Central memory CD8-positive, alpha-beta T cell (primary cell): ENCODE results near the gene IMPG1.
"Not testable (repeated sequence)": the region's sequence is repeated elsewhere in the genome, so short reads cannot be mapped to it uniquely, and the experiment has no call there.

Experiments
- ATAC-seq: fragments of 150-1000 bp; cut with Tn5 transposase; replicated peaks from 2 replicates; pipeline ENCODE4 v1.10.0; 2022; ENCODE audit warnings: mild to moderate bottlenecking, moderate FRiP score, moderate number of reproducible peaks; ENCODE audit not compliant: poor library complexity, severe bottlenecking; ENCODE audit errors: extremely low read depth
- DNase-seq, 2 donors: peaks; one replicate each; pipeline ENCODE4 v3.0.0; 2021; ENCODE audit warnings: low spot score in 2 of 2
- H3K27ac Mint-ChIP-seq: one replicate; pipeline ENCODE4 v1.8.0; 2022; ENCODE audit warnings: low read depth, mild to moderate bottlenecking, moderate library complexity, mixed read lengths
- H3K27me3 Mint-ChIP-seq: one replicate; pipeline ENCODE4 v1.8.0; 2022; ENCODE audit warnings: mixed read lengths
- H3K36me3 Mint-ChIP-seq: one replicate; pipeline ENCODE4 v1.8.0; 2022; ENCODE audit warnings: mild to moderate bottlenecking, moderate library complexity, mixed read lengths; ENCODE audit not compliant: insufficient read depth
- H3K4me1 Mint-ChIP-seq: one replicate; pipeline ENCODE4 v1.8.0; 2022; ENCODE audit warnings: mixed read lengths
- H3K4me3 Mint-ChIP-seq: one replicate; pipeline ENCODE4 v1.8.0; 2022; ENCODE audit warnings: mild to moderate bottlenecking, moderate library complexity, mixed read lengths
- H3K9me3 Mint-ChIP-seq: one replicate; pipeline ENCODE4 v1.8.0; 2022; ENCODE audit warnings: mixed read lengths

IMPG1 gene

DNA sequence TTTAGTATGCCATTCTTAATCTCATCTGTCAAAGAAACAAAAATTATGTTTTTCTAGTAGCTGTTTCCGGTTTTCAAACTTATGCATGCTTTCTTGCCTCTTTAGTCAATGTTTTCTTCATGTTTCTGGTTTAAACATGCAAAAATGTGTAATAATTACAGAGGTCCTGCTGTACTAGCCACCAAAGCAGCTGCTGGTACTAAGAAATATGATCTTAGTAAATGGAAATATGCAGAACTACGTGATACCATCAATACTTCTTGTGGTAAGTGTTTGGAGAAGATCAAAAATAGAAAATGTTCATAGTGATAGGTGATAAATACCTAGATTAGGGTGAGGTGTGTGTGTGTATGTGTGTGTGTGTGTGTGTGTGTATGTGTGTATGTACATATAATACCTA is 165.0 kb downstream of the IMPG1 start:
- ATAC-seq (no peak), DNase-seq (no peak)
- H3K27me3 Mint-ChIP-seq: no peaks in the 10 kb centered on the region
- no peak overlapping the region for H3K27ac Mint-ChIP-seq
- no peaks in the 10 kb centered on the region for H3K4me1 Mint-ChIP-seq
- H3K4me3 Mint-ChIP-seq: no peak overlapping the region
- no peaks in the 10 kb centered on the region for H3K36me3 Mint-ChIP-seq
- no peaks in the 10 kb centered on the region for H3K9me3 Mint-ChIP-seq

DNA sequence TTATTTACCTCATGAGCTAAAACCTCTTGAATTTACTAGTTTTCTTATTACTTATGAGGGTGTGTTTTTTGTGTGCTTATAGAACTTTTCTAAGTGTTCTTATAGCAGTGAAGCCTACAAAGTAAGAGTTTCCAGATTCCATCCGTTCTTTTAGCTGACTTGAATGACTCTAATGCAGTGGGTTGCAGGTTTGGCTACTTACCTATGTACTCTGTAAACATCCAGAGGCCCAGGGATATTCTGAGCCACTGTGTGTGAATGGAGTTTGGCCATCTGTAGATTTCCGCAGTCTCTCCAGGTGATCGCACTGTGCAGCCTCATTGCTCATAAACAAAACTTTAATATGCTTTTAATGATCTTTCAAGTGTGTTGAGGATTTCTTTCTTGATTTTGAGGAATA is 165.6 kb downstream of the IMPG1 start:
- no peak overlapping the region for H3K4me3 Mint-ChIP-seq

DNA sequence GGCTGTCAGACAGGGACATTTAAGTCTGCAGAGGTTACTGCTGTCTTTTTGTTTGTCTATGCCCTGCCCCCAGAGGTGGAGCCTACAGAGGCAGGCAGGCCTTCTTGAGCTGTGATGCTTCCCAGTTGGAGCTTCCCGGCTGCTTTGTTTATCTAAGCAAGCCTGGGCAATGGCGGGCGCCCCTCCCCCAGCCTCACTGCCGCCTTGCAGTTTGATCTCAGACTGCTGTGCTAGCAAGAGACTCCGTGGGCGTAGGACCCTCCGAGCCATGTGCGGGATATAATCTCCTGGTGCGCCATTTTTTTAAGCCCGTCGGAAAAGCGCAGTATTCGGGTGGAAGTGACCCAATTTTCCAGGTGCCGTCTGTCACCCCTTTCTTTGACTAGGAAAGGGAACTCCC is 167.3 kb downstream of the IMPG1 start:
- not testable (repeated sequence) for H3K9me3 Mint-ChIP-seq, H3K27me3 Mint-ChIP-seq, ATAC-seq, DNase-seq, H3K27ac Mint-ChIP-seq, H3K36me3 Mint-ChIP-seq, H3K4me3 Mint-ChIP-seq, H3K4me1 Mint-ChIP-seq

More for the DNA sequence above, 165.6 kb downstream of the IMPG1 start:
- DNase-seq: no peak
- H3K4me1 Mint-ChIP-seq: no peaks in the 10 kb centered on the region
- H3K27me3 Mint-ChIP-seq: no peaks in the 10 kb centered on the region
- H3K9me3 Mint-ChIP-seq: no peaks in the 10 kb centered on the region
- no peak for ATAC-seq
- H3K27ac Mint-ChIP-seq: no peak overlapping the region
- H3K36me3 Mint-ChIP-seq: no peaks in the 10 kb centered on the region

DNA sequence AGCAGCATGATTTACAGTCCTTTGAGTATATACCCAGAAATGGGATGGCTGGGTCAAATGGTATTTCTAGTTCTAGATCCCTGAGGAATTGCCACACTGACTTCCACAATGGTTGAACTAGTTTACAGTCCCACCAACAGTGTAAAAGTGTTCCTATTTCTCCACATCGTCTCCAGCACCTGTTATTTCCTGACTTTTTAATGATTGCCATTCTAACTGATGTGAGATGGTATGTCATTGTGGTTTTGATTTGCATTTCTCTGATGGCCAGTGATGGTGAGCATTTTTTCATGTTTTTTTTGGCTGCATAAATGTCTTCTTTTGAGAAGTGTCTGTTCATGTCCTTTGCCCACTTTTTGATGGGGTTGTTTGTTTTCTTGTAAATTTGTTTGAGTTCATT is 172.2 kb downstream of the IMPG1 start:
- not testable (repeated sequence) for H3K4me1 Mint-ChIP-seq, H3K27me3 Mint-ChIP-seq, H3K4me3 Mint-ChIP-seq, ATAC-seq, DNase-seq, H3K27ac Mint-ChIP-seq, H3K36me3 Mint-ChIP-seq, H3K9me3 Mint-ChIP-seq

DNA sequence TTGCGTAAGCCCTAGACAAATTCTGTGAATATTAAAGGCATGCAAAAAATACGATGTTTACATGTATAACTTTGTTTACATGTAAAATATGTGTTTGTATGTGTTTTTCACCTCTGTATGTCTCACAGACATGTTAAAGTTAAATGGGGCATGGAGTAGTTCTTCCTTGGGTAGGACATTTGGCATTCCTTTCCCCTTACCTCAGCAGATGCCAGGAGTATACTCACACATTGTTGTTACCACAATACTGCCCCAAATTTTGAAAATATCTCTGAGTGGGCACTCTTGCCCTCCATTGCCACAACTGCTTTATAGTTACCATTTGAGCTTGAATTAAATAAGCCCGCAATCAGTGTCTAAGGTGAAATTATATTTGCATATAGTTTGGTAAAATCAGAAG is 175.9 kb downstream of the IMPG1 start:
- no peak overlapping the region for H3K27ac Mint-ChIP-seq

DNA sequence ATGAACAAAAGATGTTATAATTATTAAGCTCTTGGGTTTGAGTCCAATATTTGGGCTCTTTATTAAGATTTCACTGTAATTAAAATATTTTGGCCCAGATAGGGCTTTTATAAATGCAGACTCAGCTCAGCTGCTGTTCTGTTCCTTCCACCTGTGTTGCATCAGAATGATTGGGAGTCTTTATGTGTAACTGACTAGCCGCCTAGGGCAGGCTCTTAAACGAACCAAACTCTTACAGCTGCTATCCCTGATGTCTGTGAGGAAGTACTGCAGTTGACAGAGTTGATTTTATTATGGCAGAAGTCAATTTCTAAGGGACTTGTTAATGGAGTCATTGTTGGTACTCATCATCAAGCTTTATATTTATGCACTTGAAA is 178.7 kb downstream of the IMPG1 start:
- Mint-ChIP-seq H3K9me3 (no peaks in the 10 kb centered on the region), H3K27ac (no peak overlapping the region), H3K36me3 (peaks cover 7% of the 10 kb centered on the region), H3K4me3 (no peak overlapping the region), H3K27me3 (no peaks in the 10 kb centered on the region), H3K4me1 (peaks cover 6% of the 10 kb centered on the region)
- ATAC-seq (no peak), DNase-seq (no peak)

More for the DNA sequence above, 175.9 kb downstream of the IMPG1 start:
- Mint-ChIP-seq H3K36me3 (peaks cover 2% of the 10 kb centered on the region), H3K27me3 (no peaks in the 10 kb centered on the region), H3K9me3 (no peaks in the 10 kb centered on the region), H3K4me1 (peaks cover 6% of the 10 kb centered on the region), H3K4me3 (no peak overlapping the region)
- ATAC-seq: no peak
- no peak for DNase-seq

DNA sequence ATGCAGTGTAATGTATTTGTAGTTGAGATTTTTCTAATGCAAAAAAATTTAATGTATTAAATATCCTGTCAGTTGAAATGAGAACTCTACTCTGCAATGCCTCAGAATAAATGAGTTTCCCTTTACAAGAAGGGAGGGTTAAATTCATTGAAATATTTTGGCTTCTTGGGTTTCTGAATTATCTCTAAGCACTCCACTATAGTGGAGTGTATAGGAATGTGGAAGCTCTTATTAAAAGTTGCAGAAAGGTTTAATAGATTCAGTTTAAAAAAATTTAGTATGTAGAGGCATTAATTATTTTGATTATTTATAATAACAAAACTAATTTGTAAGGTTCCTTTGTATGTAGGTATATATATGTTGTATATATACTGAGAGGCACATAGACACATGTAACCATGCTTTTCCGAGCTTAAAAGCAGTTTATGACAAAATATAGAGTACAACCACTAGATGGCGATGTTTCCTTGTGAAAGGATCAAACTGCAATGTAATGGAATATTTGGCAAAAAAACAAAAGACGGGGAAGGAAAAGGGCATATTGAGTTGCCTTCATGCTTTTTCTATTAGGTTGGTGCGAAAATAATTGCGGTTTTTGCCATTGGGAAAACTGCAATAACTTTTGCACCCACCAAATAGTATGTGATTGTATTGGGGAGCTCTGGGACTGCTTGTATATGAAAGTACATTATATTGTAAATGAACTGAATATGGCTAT is 179.2 kb downstream of the IMPG1 start:
- no peak for ATAC-seq
- no peak for DNase-seq

DNA sequence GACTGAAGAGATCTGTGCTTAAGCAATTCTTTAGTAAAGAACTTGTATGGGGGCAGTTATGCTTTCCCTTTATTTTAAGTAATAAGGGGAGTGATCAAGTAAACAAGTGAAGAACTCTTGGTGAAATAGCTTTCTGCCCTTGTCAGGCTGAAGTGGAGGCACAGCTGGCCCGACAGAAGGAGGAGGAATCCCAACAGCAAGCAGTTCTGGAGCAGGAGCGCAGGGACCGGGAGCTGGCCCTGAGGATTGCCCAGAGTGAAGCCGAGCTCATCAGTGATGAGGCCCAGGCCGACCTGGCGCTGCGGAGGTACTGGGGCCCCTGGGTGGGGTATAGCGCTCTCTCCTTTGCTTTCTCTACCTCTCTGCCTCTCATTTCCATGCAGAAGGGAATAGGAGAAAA is 180.1 kb downstream of the IMPG1 start:
- peaks cover 8% of the 10 kb centered on the region for H3K36me3 Mint-ChIP-seq
- ATAC-seq (no peak), DNase-seq (no peak)
- H3K9me3 Mint-ChIP-seq: no peaks in the 10 kb centered on the region
- H3K27ac Mint-ChIP-seq: no peak overlapping the region
- peaks cover 6% of the 10 kb centered on the region for H3K4me1 Mint-ChIP-seq
- no peak overlapping the region for H3K4me3 Mint-ChIP-seq
- no peaks in the 10 kb centered on the region for H3K27me3 Mint-ChIP-seq

More for the DNA sequence above, 179.2 kb downstream of the IMPG1 start:
- peaks cover 8% of the 10 kb centered on the region for H3K36me3 Mint-ChIP-seq
- H3K9me3 Mint-ChIP-seq: no peaks in the 10 kb centered on the region
- no peak overlapping the region for H3K4me3 Mint-ChIP-seq
- no peak overlapping the region for H3K27ac Mint-ChIP-seq
- peaks cover 6% of the 10 kb centered on the region for H3K4me1 Mint-ChIP-seq
- no peaks in the 10 kb centered on the region for H3K27me3 Mint-ChIP-seq

DNA sequence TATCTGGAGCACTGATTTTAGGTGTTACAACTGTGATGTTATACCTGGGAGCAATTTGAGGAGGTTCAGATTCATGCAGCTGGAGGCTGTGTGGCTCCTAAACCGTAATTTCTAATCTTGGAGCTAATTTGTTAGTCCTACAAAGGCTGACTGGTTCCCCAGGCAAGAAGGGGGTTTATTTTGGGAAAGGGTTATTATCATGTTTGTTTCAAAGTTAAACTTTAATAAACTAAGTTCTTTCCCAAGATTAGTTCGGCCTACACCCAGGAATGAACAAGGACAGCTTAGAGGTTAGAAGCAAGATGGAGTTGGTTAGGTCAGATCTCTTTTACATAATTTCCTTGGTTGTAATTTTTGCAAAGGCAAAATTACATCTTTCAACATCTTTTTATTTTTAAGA is 187.6 kb downstream of the IMPG1 start:
- H3K27me3 Mint-ChIP-seq: no peaks in the 10 kb centered on the region
- H3K4me1 Mint-ChIP-seq: no peaks in the 10 kb centered on the region
- H3K27ac Mint-ChIP-seq: no peak overlapping the region
- H3K4me3 Mint-ChIP-seq: no peak overlapping the region
- ATAC-seq (no peak), DNase-seq (no peak)
- no peaks in the 10 kb centered on the region for H3K9me3 Mint-ChIP-seq
- peaks cover 5% of the 10 kb centered on the region for H3K36me3 Mint-ChIP-seq

DNA sequence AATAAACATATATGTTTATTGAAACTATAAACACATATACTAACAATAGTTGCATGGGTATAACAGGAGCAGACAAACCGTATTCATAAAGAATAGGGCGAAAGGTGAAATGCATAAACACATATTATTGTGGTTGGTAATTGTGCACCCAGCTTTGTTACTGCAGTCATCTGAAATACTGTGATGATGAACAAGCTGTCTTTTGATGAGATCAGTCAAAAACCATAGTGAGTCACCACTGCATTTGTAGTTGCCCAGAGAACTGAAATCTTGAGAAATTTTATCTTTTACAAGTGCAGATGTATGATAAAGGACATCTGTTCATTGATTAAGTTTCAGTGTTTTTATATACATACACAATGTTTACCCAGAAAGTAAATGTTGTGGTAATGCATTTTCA is 189.7 kb downstream of the IMPG1 start:
- ATAC-seq (no peak), DNase-seq (no peak)
- Mint-ChIP-seq H3K9me3 (no peaks in the 10 kb centered on the region), H3K27ac (no peak overlapping the region), H3K4me3 (no peak overlapping the region), H3K27me3 (no peaks in the 10 kb centered on the region), H3K36me3 (peaks cover 4% of the 10 kb centered on the region), H3K4me1 (no peaks in the 10 kb centered on the region)

DNA sequence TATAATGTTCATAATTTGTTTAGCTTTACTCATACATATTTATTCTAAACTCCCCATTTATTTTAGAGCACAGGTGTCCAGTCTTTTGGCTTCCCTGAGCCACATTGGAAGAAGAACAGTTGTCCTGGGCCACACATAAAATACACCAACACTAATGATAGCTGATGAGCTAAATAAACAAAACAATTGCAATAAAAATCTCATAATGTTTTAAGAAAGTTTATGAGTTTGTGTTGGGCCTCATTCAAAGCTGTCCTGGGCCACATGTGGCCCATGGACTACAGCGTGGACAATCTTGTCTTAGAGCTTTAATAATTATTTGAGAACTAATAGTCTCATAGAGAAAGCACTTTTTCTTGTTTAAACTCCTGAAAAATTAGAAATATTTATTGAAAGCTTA is 192.2 kb downstream of the IMPG1 start:
- no peak for ATAC-seq
- Mint-ChIP-seq H3K27ac (no peak overlapping the region), H3K36me3 (peaks cover 4% of the 10 kb centered on the region), H3K4me3 (no peak overlapping the region), H3K4me1 (no peaks in the 10 kb centered on the region), H3K27me3 (no peaks in the 10 kb centered on the region), H3K9me3 (no peaks in the 10 kb centered on the region)
- no peak for DNase-seq

DNA sequence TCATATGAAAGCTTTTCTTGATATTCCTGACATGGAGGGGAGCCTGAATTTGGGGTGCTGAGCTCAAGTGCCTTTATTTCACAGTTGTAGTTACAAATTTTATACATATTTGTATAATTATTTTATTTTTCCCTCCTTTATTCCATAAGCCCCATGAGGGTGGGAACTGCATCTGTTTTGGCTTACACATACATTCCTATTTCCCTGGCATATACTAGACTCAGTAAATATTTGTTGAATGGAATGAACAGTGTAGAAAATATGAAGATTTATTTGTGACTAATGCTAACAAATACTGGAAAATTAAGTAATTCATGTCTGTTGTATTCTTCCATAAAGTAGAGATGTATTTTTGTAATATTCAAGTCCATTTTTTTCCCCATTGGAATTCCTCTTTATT is 196.3 kb downstream of the IMPG1 start:
- Mint-ChIP-seq H3K27me3 (no peaks in the 10 kb centered on the region), H3K4me3 (no peak overlapping the region), H3K27ac (no peak overlapping the region), H3K4me1 (no peaks in the 10 kb centered on the region), H3K9me3 (no peaks in the 10 kb centered on the region), H3K36me3 (peaks cover 7% of the 10 kb centered on the region)
- DNase-seq (no peak), ATAC-seq (no peak)

DNA sequence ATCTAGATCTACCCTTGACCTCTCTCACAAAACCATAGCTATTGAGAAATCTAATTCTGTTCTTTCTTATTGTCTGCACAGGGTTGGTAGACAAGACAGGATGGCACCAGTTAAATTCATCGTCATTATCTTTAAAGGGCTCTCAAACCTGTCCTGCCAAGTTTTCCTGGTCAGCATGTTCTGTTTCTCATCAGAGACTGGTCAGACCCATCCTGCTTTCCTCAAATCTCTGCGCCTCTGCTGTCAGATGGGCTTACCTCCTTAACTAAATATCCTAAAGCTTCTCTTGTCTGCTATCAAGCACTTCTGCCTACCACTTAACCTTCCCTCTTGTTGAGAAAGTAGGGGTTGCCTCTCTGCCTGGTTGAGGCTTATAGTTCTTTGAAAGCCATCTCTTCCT is 198.2 kb downstream of the IMPG1 start:
- H3K36me3 Mint-ChIP-seq: peaks cover 5% of the 10 kb centered on the region
- H3K4me1 Mint-ChIP-seq: no peaks in the 10 kb centered on the region
- no peaks in the 10 kb centered on the region for H3K27me3 Mint-ChIP-seq
- no peak overlapping the region for H3K27ac Mint-ChIP-seq
- no peak overlapping the region for H3K4me3 Mint-ChIP-seq
- DNase-seq: no peak
- ATAC-seq: no peak
- no peaks in the 10 kb centered on the region for H3K9me3 Mint-ChIP-seq
